Progenitor cell of endocrine pancreas (in vitro differentiated cells): Measurements from ENCODE around the gene GHDC. TPM values are rescaled to one million over a fixed set of nuclear protein-coding genes. Genes with fewer than 3 reads are reported as not detected.

Source experiments
- DNase-seq: peaks from one replicate; pipeline ENCODE4 v3.0.0; 2021; ENCODE audit warnings: low spot score; ENCODE audit not compliant: unreplicated experiment
- H3K27ac Mint-ChIP-seq: 2 replicates; pipeline ENCODE4 v1.8.0; 2021; ENCODE audit warnings: mild to moderate bottlenecking, moderate library complexity, mixed read lengths
- H3K27me3 Mint-ChIP-seq: 2 replicates; pipeline ENCODE4 v1.8.0; 2021; ENCODE audit warnings: mixed read lengths
- H3K36me3 Mint-ChIP-seq: 2 replicates; pipeline ENCODE4 v1.8.0; 2022; ENCODE audit warnings: mixed read lengths; ENCODE audit not compliant: insufficient read depth
- H3K4me1 Mint-ChIP-seq: 2 replicates; pipeline ENCODE4 v1.8.0; 2021; ENCODE audit warnings: low read depth, mixed read lengths
- H3K4me3 Mint-ChIP-seq: 2 replicates; pipeline ENCODE4 v1.8.0; 2021; ENCODE audit warnings: low read depth, mild to moderate bottlenecking, moderate library complexity, mixed read lengths
- H3K9me3 Mint-ChIP-seq: 2 replicates; pipeline ENCODE4 v1.8.0; 2021; ENCODE audit warnings: low read depth, mixed read lengths
- CTCF ChIP-seq: fragments of 200-600 bp; sonication (generic); IDR thresholded peaks from one replicate; pipeline ENCODE4 v1.5.0; 2021; ENCODE audit warnings: antibody characterized with exemption, mild to moderate bottlenecking; ENCODE audit not compliant: unreplicated experiment
- total RNA-seq: library from RNA; stranded (reverse); gene quantifications from 2 replicates; pipeline ENCODE4 v1.2.1, GENCODE V29; 2021

The GHDC gene
- total RNA-seq, 1 donor from 2014 or later, result 6.8 TPM

- H3K27me3 Mint-ChIP-seq, result peaks cover 82% of the 10 kb centered on the region
- DNase-seq, result no peak
- H3K4me3 Mint-ChIP-seq, result no peak overlapping the region
- no peaks in the 10 kb centered on the region for H3K9me3 Mint-ChIP-seq
- H3K36me3 Mint-ChIP-seq, result no peaks in the 10 kb centered on the region
- no peak for TF ChIP-seq CTCF
- H3K4me1 Mint-ChIP-seq, result peaks cover 2% of the 10 kb centered on the region
- H3K27ac Mint-ChIP-seq, result peak overlapping the region; percentile 45
These were observed 13.8 kb downstream of the GHDC start for GRCh38 chr17:42180411-42180921.

- Mint-ChIP-seq H3K4me3 (no peak overlapping the region), H3K27me3 (peaks cover 82% of the 10 kb centered on the region), H3K36me3 (no peaks in the 10 kb centered on the region), H3K9me3 (no peaks in the 10 kb centered on the region), H3K4me1 (peaks cover 2% of the 10 kb centered on the region), H3K27ac (no peak overlapping the region)
- peak; percentile 53 for DNase-seq
- TF ChIP-seq CTCF, result no peak
These were observed 14.3 kb downstream of the GHDC start for GRCh38 chr17:42179911-42180410.

- no peak overlapping the region for H3K4me3 Mint-ChIP-seq
- no peaks in the 10 kb centered on the region for H3K36me3 Mint-ChIP-seq
- no peaks in the 10 kb centered on the region for H3K9me3 Mint-ChIP-seq
- TF ChIP-seq CTCF, result no peak
- peaks cover 79% of the 10 kb centered on the region for H3K27me3 Mint-ChIP-seq
- H3K4me1 Mint-ChIP-seq, result peaks cover 2% of the 10 kb centered on the region
- no peak for DNase-seq
- no peak overlapping the region for H3K27ac Mint-ChIP-seq
These were observed 15.0 kb downstream of the GHDC start for GRCh38 chr17:42179335-42179734.

GRCh38 chr17:42178817-42179216 lies 15.5 kb downstream of the GHDC start:
- H3K36me3 Mint-ChIP-seq, result no peaks in the 10 kb centered on the region
- H3K27me3 Mint-ChIP-seq, result peaks cover 76% of the 10 kb centered on the region
- no peak overlapping the region for H3K4me3 Mint-ChIP-seq
- H3K4me1 Mint-ChIP-seq, result peaks cover 2% of the 10 kb centered on the region
- no peaks in the 10 kb centered on the region for H3K9me3 Mint-ChIP-seq
- peak overlapping the region; percentile 15 for H3K27ac Mint-ChIP-seq
- no peak for TF ChIP-seq CTCF
- no peak for DNase-seq

GRCh38 chr17:42177684-42178083 lies 16.6 kb downstream of the GHDC start:
- Mint-ChIP-seq H3K4me1 (no peaks in the 10 kb centered on the region), H3K36me3 (no peaks in the 10 kb centered on the region), H3K9me3 (no peaks in the 10 kb centered on the region), H3K27me3 (peaks cover 66% of the 10 kb centered on the region), H3K4me3 (no peak overlapping the region), H3K27ac (no peak overlapping the region)
- no peak for TF ChIP-seq CTCF
- DNase-seq, result no peak
